ENCODE data around the gene STAT2.

The STAT2 gene

DNA sequence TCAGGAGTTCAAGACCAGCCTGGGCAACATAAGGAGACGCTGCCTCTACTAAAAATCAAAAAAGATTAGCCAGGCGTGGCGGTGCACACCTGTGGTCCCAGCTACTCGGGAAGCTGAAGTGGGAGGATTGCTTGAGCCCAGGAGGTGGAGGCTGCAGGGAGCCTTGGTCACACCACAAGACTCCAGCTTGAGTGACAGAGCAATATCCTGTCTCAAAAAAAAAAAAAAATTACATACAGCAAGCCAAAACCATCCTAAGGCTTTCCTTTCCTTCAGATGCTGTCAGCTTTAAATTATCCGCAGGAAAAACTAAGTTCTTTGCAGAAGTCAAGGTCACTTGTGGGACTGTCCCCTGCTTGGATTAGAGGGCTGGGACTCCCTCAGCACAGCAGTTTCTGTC lies 61.1 kb downstream of the STAT2 start:
- DNase-seq, result no peak
- intact Hi-C loops (cut with DNase I), result no loop called here

DNA sequence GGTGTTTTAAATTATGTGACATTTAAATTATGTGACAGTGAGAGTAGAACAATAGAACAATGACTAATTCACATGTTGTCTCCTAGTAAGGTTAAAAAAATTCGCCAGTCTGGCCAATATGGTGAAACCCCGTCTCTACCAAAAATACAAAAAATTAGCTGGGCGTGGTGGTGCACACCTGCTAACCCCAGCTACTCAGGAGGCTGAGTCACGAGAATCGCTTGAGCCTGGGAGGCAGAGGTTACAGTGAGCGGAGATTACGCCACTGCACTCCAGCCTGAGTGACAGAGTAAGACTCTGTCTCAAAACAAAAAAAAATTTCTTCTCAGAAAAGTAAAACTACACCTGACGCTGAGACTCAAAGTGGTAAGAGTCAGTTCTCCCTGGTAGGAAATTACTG lies 62.5 kb downstream of the STAT2 start:
- no peak for DNase-seq
- intact Hi-C loops (cut with DNase I), result no loop called here

DNA sequence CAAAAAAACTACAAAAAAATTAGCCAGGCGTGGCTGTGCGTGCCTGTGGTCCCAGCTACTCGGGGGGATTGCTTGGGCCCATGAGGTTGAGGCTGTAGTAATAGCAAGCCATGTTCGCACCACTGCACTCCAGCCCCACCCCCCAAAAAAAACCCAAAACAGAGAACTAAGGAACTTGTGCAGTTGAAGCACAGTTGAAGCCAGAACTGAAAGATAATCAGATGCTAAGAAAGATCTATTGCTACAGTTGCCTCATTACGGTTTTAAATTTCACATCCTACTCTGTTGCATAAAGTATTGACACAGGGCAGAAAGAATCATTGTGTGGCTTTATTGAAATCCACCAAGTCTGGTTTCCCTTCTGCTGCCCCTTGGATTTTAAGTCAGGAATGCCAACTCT lies 63.6 kb downstream of the STAT2 start:
- intact Hi-C loops (cut with DNase I), result no loop called here
- no peak for DNase-seq

DNA sequence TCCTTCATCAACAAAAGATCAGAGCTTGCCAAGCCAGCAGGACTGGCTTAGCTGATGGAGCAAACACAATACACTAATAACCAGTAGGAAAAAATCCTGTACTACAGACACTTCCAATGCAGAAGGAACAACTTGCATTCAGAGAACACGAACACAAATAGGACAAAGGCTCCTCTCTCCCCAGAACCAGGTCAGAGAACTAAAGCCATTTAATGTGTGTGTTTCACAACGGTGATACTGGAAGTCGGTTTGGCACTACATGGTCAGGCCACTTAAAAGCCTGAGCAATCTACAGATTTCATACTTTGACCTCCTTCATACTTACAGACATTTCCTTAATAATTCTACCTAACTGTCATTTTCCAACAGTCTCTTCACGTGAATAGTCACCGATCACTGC lies 66.1 kb downstream of the STAT2 start:
- intact Hi-C loops (cut with DNase I), result no loop called here
- DNase-seq, result no peak
